Kidney (tissue), 22 donors: Measurements from ENCODE around the gene SAMD14. TPM values are rescaled to one million over a fixed set of nuclear protein-coding genes. Genes with fewer than 3 reads are reported as not detected.

Experiments used
- DNase-seq, 5 donors: peaks; one replicate each; pipeline ENCODE4 v3.0.0-alpha.2; 2013 to 2020
- FAIRE-seq: peaks from 2 replicates; lab custom pipeline; 2012; peaks lifted over from hg19 to GRCh38; lab: Jason Lieb, UNC
- H3K27ac ChIP-seq, 2 donors: one replicate each; pipeline ENCODE4 v1.7.0; 2013; ENCODE audit warnings: low read depth in 2 of 2, low read length in 2 of 2, inconsistent platforms in 1 of 2
- H3K27me3 ChIP-seq: one replicate; pipeline ENCODE4 v1.7.1; 2013; ENCODE audit warnings: low read length, inconsistent platforms; ENCODE audit not compliant: control insufficient read depth, insufficient read depth
- H3K36me3 ChIP-seq, 3 donors: one replicate each; pipeline versions ENCODE4 v1.7.0 to v1.7.1; 2013; ENCODE audit warnings: low read length in 3 of 3, control low read depth in 1 of 3, inconsistent platforms in 1 of 3; ENCODE audit not compliant: insufficient read depth in 3 of 3, control insufficient read depth in 2 of 3
- H3K4me1 ChIP-seq, 3 donors: one replicate each; pipeline versions ENCODE4 v1.7.0 to v1.7.1; 2013; ENCODE audit warnings: low read length in 3 of 3, inconsistent platforms in 1 of 3, low read depth in 1 of 3; ENCODE audit not compliant: control insufficient read depth in 2 of 3, insufficient read depth in 2 of 3
- H3K4me3 ChIP-seq, 3 donors: one replicate each; pipeline versions ENCODE4 v1.7.0 to v1.8.1; 2013; ENCODE audit warnings: low read length in 3 of 3, control low read depth in 1 of 3, inconsistent platforms in 1 of 3
- H3K9ac ChIP-seq, 3 donors: one replicate each; pipeline versions ENCODE4 v1.7.0 to v1.7.1; 2013; ENCODE audit warnings: low read length in 3 of 3, control low read depth in 1 of 3, inconsistent platforms in 1 of 3
- H3K9me3 ChIP-seq, 3 donors: one replicate each; pipeline versions ENCODE4 v1.7.0 to v1.7.1; 2013; ENCODE audit warnings: low read length in 3 of 3, control low read depth in 1 of 3, inconsistent platforms in 1 of 3; ENCODE audit not compliant: control insufficient read depth in 2 of 3, insufficient read depth in 1 of 3
- CTCF ChIP-seq: IDR thresholded peaks from 3 replicates; pipeline ENCODE4 v1.5.1; 2012; ENCODE audit warnings: mild to moderate bottlenecking, moderate library complexity, borderline replicate concordance; ENCODE audit not compliant: insufficient read depth; ENCODE audit errors: extremely low read depth
- intact Hi-C: fragments of 100-400 bp; cut with DNase I; formaldehyde crosslinking; loops from one replicate; pipeline ENCODE4 v1.11.1; 2022
- long read RNA-seq, 10 donors: library from polyadenylated mRNA in 1 of 10; unstranded in 1 of 10; transcript quantifications; one replicate each; pipeline ENCODE4 v2.0.0 and lab custom pipeline, GENCODE V29; 2021 to 2026
- polyA plus RNA-seq: library from polyadenylated mRNA; stranded (reverse); fragments of 350-450 nt; fragmentation: Illumina TruSeq; extraction: RNeasy Lipid Tissue Mini Kit (QIAGEN cat#74804); gene quantifications from one replicate; pipeline ENCODE4 v1.2.3, GENCODE V29; 2014; ENCODE audit warnings: low read depth, low replicate concordance; ENCODE audit not compliant: insufficient read depth
- total RNA-seq: library from RNA; stranded (reverse); fragmentation: NEBNext Ultra II Directional; extraction: Animal tissue kit (Norgen Biotek cat#: 25700); gene quantifications from one replicate; pipeline ENCODE4 v1.2.1, GENCODE V29; 2021
- donor health status: control.
- donor health status: control.
- donor health status: control.
- donor health status: control.
- donor health status: control.
- donor health status: DM: yes; HTN: yes; CAD: no.
- donor health status: Normal renal cell carcinoma (clear cell type).

Gene SAMD14
- total RNA-seq (5.0 TPM), polyA plus RNA-seq (3.7 TPM)
- long read RNA-seq, donor 1, full-length matches to known transcripts: 3 of 3 reads
- long read RNA-seq, donor 1, partial matches to known transcripts: 0 of 3 reads
- long read RNA-seq, donor 1, other reads (novel, unspliced or antisense): 0 of 3 reads
- long read RNA-seq, donor 2, full-length matches to known transcripts: 2 of 2 reads
- long read RNA-seq, donor 2, partial matches to known transcripts: 0 of 2 reads
- long read RNA-seq, donor 2, other reads (novel, unspliced or antisense): 0 of 2 reads
- long read RNA-seq, donor 3, full-length matches to known transcripts: 3 of 3 reads
- long read RNA-seq, donor 3, partial matches to known transcripts: 0 of 3 reads
- long read RNA-seq, donor 3, other reads (novel, unspliced or antisense): 0 of 3 reads
- long read RNA-seq, donor 4, full-length matches to known transcripts: 3 of 3 reads
- long read RNA-seq, donor 4, partial matches to known transcripts: 0 of 3 reads
- long read RNA-seq, donor 4, other reads (novel, unspliced or antisense): 0 of 3 reads
- long read RNA-seq, donor 5, full-length matches to known transcripts: 2 of 2 reads
- long read RNA-seq, donor 5, partial matches to known transcripts: 0 of 2 reads
- long read RNA-seq, donor 5, other reads (novel, unspliced or antisense): 0 of 2 reads
- long read RNA-seq, donor 6, full-length matches to known transcripts: 3 of 3 reads
- long read RNA-seq, donor 6, partial matches to known transcripts: 0 of 3 reads
- long read RNA-seq, donor 6, other reads (novel, unspliced or antisense): 0 of 3 reads
- long read RNA-seq, donor 7, partial matches to known transcripts: 3 of 4 reads
- long read RNA-seq, donor 7, other reads (novel, unspliced or antisense): 0 of 4 reads
- long read RNA-seq, donor 8, partial matches to known transcripts: 109 of 112 reads
- long read RNA-seq, donor 8, other reads (novel, unspliced or antisense): 0 of 112 reads
- long read RNA-seq, donor 9, partial matches to known transcripts: 0 of 1 reads
- long read RNA-seq, donor 9, other reads (novel, unspliced or antisense): 0 of 1 reads
- long read RNA-seq, donor 10, partial matches to known transcripts: 0 of 4 reads
- long read RNA-seq, donor 10, other reads (novel, unspliced or antisense): 0 of 4 reads

DNA sequence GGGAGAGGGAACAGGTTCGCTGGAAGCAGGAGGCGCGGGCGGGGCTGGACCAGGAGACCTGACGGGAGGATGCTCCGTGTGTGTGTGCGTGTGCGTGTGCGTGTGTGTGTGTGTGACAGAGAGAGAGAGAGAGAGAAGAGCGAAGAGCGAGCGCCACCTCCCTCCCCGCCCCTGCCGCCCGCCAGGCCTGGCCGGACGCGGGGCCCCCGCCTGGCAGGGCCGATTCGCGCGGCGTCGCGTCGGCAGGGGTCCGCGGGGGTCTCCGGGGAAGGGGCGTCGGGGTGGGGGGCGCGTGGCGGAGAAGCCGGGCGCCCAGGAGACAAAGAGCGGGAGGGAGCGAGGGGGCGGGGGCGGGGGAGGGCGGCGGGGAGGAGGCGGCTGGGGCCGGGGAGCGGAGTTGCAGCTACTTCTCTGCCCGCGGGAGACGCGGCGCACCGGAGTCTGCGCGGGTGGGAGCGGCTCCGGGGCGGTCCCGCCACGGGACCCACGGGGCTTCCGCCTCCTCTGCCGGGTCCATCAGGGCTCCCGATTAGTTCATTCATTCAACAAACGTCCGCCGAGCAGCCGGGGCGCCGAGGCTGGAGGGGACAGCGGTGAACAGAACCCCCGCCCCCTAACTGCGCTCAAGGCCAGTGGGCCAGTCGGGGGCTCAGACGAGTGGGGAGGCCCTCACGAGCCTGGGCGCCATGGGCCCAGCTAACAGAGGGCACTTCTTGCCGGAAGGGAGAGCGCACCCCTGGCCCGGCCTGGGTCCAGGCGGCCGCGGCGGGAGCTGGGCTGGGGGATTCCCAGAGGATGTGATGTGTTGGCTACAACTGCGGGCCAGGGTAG lies at the start of gene SAMD14:
TSS of gene SAMD14 (minus strand) at position 433 of the 831 bp plus-strand sequence. CDS start 5,201 bp downstream, outside the sequence.
- H3K36me3 ChIP-seq: peaks cover 0 to 3% (median 0%) of the 10 kb centered on the region in 3 donors
- DNase-seq: peak; percentile 68 to 90 (median 82)
- H3K27me3 ChIP-seq: no peaks in the 10 kb centered on the region
- intact Hi-C loops: no loop called here
- peak within 1 kb of the TSS; percentile 40 to 56 (median 41) for H3K4me3 ChIP-seq
- no peaks in the 10 kb centered on the region for H3K9me3 ChIP-seq
- no peak for FAIRE-seq
- peaks cover 0 to 26% (median 21%) of the 10 kb centered on the region in 3 donors for H3K4me1 ChIP-seq
- H3K27ac ChIP-seq: no peak within 1 kb of the TSS
- no peak for TF ChIP-seq CTCF
- peak within 1 kb of the TSS in 2 of 3 donors; percentile 1 to 18 for H3K9ac ChIP-seq

- Histone ChIP-seq H3K4me1 (peaks cover 0 to 19% (median 12%) of the 10 kb centered on the region in 3 donors), H3K27ac (peak overlapping the region; percentile 62 to 71), H3K36me3 (no peaks in the 10 kb centered on the region), H3K9ac (peak overlapping the region in 2 of 3 donors; percentile 8 to 47), H3K27me3 (no peaks in the 10 kb centered on the region), H3K4me3 (no peak overlapping the region), H3K9me3 (no peaks in the 10 kb centered on the region)
- peak; percentile 69 to 90 (median 81) for DNase-seq
- intact Hi-C loops: no loop called here
- FAIRE-seq: no peak
- peak; percentile 41 for TF ChIP-seq CTCF
Measured at GRCh38 chr17:50177983-50178834, 48.2 kb upstream of the SAMD14 start.
